SK-MEL-5 (cell line): Measurements from ENCODE around the gene OR1S2. TPM values are rescaled to one million over a fixed set of nuclear protein-coding genes. Genes with fewer than 3 reads are reported as not detected.
A peak's percentile ranks its signal among the peaks of the same experiment; 100 is the strongest.
"Not testable (repeated sequence)": the region's sequence is repeated elsewhere in the genome, so short reads cannot be mapped to it uniquely, and the experiment has no call there.

ENCODE experiments used
- DNase-seq: peaks from one replicate; pipeline ENCODE4 v3.0.0-alpha.2; 2016; ENCODE audit warnings: low read depth, low spot score
- in situ Hi-C: cut with HindIII; loops from 2 replicates; pipeline ENCODE4 v1.10.0; 2016; ENCODE audit warnings: low sequenced_read_pairs, high pct_unique_total_duplicates, low pct_unique_long_range_greater_than_20kb
- polyA plus RNA-seq, 2 experiments: library from polyadenylated mRNA; depleted of rRNA; stranded (reverse); fragments of >200 nt; gene quantifications; 2 replicates each; pipeline ENCODE4 v1.2.3, GENCODE V29; 2015
- total RNA-seq: library from RNA; depleted of rRNA; stranded (reverse); fragments of >200 nt; shearing (Covaris generic); gene quantifications from 2 replicates; pipeline ENCODE4 v1.2.3, GENCODE V29; 2014; rRNA removed

The OR1S2 gene
- not detected in 2 replicates for total RNA-seq
- polyA plus RNA-seq (2015; cell fraction: cytosol; rRNA removed), result not detected in 2 replicates
- not detected in 2 replicates for polyA plus RNA-seq (2015; cell fraction: nucleus; rRNA removed)

DNA sequence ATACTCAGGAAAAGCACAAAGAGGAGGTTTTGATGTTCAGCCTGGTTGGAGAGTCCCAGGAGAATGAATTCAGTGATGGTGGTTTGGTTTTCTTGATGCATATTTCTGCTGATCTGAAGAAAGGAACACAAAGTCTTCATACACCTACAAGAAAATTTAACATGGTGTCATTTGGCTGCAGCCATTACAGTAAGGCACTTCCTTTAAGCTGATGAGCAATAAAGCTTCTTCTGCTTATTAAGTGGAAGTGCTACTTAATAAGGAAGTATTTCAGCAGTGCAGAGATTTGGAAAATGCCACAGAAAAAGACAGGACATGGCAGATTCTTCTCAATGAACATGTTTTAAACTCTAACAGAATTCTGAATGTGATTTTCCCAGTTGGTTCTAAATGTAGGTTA lies at the start of gene OR1S2:
Gene OR1S2 (minus strand): TSS at position 101 of the 400 bp plus-strand sequence. CDS start 0 bp downstream, at position 101.
- DNase-seq, result no peak
- in situ Hi-C loops, result no loop called here

DNA sequence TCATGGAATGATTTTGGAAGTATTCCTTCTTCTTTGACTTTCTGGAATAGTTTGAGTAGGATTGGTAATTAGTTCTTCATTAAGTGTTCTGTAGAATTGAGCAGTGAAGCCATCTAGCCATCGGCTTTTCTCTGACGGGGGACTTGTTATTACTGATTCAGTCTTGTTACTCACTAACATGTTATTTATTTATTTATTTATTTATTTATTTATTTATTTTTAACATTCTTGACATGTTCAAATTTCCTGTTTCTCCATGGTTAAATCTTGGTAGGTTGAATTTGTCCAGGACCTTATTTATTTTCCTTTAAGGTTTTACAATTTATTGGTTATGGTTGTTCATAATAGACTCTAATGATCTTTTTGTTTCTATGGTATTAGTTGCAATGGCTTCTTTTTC lies 40.0 kb upstream of the OR1S2 start:
- in situ Hi-C loops, result no loop called here
- no peak for DNase-seq

GRCh38 chr11:58227956-58228615 lies 24.1 kb upstream of the OR1S2 start:
- in situ Hi-C loops, result no loop called here
- DNase-seq, result no peak

- in situ Hi-C loops, result no loop called here
- no peak for DNase-seq
These were observed 18.8 kb upstream of the OR1S2 start for GRCh38 chr11:58222721-58223120.

DNA sequence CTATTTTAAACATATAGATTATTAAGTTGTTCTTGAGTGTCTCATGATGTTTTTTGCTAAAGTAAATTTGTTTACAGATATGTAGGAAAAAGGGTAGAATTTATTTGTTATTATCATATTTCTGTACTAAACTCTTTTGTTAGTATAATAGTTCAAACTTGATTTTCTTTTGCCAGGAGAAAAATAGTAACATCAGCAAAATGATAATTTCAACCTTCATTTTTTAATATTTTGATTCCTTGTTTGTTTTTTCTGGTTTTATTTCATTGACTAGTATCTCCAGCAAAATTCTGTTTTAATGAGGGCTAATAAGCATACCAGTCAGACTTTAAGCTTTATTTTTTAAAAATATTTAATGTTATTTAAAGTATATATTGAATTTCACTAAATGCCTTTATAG lies 12.5 kb upstream of the OR1S2 start:
- DNase-seq, result no peak
- in situ Hi-C loops, result no loop called here

- in situ Hi-C loops, DNase-seq: not testable (repeated sequence)
These were observed 8.5 kb upstream of the OR1S2 start, which contains the start of gene OR1S1 for GRCh38 chr11:58212420-58212819. TSS of gene OR1S1 (plus strand) at chr11:58212720.

DNA sequence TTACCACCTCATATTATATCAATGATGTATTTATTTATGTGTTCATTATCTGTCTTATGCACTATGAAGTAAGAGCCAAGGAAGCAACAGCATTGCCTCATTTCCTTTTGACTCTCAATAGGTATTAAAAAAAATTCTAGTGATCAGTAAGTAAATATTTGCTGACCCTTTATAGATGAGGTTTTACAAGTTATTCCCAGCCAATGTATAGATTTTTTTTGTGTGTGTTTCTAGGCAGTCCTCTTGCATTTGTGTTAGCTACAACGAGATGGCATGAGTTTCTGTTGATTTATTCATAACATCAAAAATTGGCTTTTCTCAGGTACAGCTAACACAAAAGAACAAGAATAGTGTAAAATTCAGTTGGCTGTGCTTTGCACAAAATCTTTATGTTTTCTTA lies 4.7 kb downstream of the OR1S2 start:
- no peak for DNase-seq
- in situ Hi-C loops, result no loop called here

DNA sequence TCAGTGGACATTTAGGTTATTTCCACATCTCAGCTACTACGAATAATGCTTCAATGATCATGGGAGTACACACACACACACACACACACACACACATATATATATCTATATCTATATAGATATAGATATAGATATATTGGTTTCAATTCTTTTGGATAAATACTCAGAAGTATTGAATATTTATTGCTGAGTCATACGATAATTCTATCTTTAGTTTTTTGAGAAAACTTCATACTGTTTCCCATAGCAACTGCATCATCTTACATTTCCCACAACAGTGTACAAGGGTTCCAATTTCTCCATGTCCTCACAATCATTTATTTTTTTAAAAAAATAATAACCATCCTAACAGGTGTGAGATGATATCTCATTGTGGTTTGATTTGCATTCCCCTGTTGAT lies 8.0 kb downstream of the OR1S2 start:
- no peak for DNase-seq
- in situ Hi-C loops, result no loop called here

GRCh38 chr11:58193391-58193790 lies 10.6 kb downstream of the OR1S2 start:
- no peak for DNase-seq
- in situ Hi-C loops, result no loop called here

- in situ Hi-C loops, result no loop called here
These were observed 11.7 kb downstream of the OR1S2 start for GRCh38 chr11:58192229-58192628.

DNA sequence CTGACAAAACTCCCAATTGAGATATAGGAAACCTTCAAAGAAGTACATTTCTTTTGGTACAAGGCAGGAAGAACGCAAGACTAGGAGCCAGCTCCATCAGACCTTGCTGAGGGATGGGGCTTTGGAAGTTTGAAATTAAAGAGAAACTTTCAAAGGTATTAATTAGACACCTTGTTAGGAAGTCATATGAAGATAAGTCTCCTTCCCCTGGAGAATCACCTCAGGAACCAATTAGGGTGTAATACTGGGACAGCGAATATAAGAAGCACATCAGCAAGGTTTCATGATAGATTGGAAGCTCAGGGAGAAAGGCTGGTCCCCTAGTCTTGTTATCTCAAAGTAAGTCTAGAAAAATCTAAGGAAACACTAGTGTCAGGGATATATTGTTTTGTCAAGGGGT lies 15.2 kb downstream of the OR1S2 start, which contains the start of gene OR9Q2:
Gene OR9Q2 (plus strand): TSS at position 301 of the 400 bp plus-strand sequence. CDS start 1,421 bp downstream, outside the sequence.
- in situ Hi-C loops, result no loop called here

More at GRCh38 chr11:58192229-58192628, 11.7 kb downstream of the OR1S2 start:
- DNase-seq, result no peak

GRCh38 chr11:58186938-58187337 lies 17.0 kb downstream of the OR1S2 start:
- in situ Hi-C loops, result no loop called here
- no peak for DNase-seq

More for the DNA sequence above, 15.2 kb downstream of the OR1S2 start, which contains the start of gene OR9Q2:
- no peak for DNase-seq

GRCh38 chr11:58179648-58180047 lies 24.3 kb downstream of the OR1S2 start:
- in situ Hi-C loops, result no loop called here

DNA sequence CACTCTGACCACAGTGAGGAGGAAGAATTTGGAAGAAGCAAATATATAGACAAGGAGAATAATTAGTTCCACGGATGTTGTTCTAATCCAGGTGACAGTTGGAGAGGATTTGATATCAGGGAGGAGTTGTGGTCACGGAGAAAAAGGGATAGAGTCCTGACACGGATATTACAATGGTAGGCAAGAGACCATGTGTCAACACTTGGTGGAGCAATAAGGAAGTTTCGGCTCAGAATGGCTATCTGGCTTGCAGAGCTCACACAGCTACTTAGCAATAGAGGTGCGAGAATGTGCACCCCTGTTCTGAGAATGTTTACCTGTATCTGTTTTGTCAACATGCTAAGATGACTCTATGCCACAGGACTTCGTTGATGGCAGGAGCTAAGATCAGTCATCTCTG lies 25.5 kb downstream of the OR1S2 start:
- in situ Hi-C loops, result no loop called here
- no peak for DNase-seq

More at GRCh38 chr11:58179648-58180047, 24.3 kb downstream of the OR1S2 start:
- no peak for DNase-seq

- in situ Hi-C loops, result no loop called here
These were observed 26.4 kb downstream of the OR1S2 start for GRCh38 chr11:58177409-58178054.

GRCh38 chr11:58165504-58166106 lies 38.3 kb downstream of the OR1S2 start:
- peak; percentile 40 for DNase-seq
- in situ Hi-C loops, result no loop called here

More at GRCh38 chr11:58177409-58178054, 26.4 kb downstream of the OR1S2 start:
- no peak for DNase-seq

DNA sequence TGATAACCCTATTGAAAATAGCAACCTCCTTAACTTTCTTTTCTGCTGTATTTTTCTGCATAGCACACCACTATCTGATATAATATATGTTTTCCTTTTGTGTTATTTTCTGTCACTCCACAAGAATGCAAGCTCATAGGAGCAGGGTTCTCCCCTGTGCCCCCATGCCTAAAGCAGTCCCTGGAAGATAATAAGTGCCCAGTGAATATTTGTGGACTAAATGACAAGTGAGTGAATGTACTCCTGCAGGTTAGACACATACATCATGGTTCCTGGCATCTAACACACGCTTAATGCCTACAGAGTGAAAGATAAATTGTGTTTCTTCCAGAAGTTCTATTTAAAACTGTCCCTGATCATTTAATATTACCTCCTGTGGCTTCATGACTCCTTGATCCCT lies 39.0 kb downstream of the OR1S2 start:
- in situ Hi-C loops, result no loop called here

DNA sequence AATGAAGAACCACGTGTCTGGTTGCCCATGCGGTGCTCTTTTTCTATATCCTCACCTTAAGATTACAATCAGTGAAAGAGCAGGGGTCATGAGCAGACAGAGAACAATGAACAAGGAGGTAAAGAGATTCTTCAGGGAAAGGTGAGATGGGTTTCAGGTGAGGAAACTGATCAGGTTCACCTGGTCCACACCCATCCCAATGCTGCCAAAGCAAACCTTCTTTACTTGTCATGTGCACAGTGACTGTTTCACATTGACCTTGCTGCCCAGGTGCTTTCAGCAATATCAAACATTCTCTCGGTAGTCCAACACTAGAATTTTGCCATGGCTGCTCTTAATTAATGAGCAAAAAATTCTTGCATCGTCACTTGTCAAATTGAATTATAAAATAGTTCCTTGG lies 39.6 kb downstream of the OR1S2 start:
- in situ Hi-C loops, result no loop called here
- DNase-seq, result no peak

More for the DNA sequence above, 39.0 kb downstream of the OR1S2 start:
- DNase-seq, result no peak
